ENCODE measurements around the gene HMGN2.

The HMGN2 gene

DNA sequence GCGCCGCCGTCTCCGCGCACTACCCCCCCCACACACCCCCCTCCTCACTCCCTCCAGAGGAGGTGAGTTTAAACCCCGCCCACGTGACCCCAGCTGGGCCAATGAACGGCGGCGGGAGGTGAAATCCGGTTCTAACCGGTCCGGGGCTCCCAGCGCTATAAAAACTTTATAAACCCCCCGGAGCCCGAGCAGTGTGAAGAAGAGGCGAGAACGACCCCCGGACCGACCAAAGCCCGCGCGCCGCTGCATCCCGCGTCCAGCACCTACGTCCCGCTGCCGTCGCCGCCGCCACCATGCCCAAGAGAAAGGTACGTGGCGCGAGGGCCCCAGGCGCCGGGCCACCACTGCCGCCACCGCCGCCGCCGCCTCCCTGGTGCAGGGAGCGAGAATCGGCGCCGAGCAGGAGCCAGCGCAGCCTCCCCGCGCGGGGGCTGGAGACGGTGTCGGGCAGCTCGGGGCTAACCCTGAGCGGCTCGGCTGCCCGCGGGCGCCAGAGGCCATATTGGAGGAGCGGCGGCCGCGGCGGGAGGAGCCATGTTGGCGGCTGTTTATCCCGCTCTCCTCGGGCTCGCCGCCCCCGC lies at the start of gene HMGN2:
HMGN2 (plus strand) TSS at position 121 of the 581 bp plus-strand sequence; CDS start at position 294, 173 bp downstream.
- DNase-seq (ENCODE audit: low read depth, low spot score): peak; percentile 75

DNA sequence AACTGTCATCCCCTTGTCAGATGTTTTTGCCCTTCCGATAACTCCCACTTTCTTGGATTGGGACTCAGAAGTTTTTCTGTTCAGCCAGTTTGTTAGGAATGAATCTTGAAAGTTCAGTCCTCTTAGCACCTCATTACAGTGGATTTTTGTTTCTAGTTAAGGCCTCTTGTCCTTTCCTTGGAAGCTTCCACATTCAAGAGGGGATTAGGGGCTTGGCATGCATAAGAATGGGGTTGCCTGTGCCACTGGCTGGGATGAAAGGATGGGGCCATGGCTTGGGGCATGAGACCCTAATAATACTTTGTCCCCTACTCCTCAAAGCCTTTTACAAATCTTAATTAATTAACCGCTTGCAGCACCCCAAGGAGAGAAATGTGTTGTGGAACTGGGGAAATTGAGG lies 42.5 kb upstream of the HMGN2 start:
- DNase-seq (ENCODE audit: low read depth, low spot score): no peak

DNA sequence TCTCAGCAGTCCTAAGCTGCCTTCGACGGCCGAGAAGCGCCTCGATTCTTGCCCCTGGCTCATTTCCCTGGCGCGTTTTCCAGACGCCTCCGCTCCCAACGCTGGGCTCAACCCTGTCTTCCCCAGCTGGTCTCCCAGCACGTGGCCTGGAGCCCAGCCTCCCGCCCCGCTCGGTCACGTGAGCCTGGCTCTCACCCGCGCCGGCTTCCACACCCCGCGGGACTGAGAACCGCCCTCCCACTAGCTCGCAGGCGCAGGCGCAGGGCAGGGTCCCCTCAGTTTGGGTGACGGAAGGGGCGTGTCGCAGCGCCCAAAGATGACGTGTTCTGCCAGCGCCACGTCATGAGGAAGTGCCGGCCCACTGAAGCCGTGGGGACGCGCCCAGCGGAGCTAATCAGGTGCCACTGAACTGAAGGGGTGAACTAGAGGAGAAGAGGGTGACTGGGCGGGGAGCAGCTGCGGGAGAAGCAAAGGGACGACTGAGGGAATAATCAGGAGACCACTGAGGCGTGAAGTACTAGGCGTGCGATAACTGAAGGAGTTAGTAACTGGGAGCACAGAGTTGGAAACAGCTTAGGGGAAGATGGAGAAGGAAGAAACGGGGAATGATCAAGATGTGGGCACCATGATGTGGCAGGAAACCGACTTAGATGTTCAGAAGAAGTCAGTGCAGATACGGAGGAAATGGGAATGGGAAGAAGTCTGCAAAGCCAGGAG lies 40.1 kb upstream of the HMGN2 start, which contains the start of gene DHDDS:
DHDDS (plus strand) TSS at position 343 of the 717 bp plus-strand sequence. CDS start 625 bp downstream, outside the sequence.
- peak; percentile 96 for DNase-seq (ENCODE audit: low read depth, low spot score)

DNA sequence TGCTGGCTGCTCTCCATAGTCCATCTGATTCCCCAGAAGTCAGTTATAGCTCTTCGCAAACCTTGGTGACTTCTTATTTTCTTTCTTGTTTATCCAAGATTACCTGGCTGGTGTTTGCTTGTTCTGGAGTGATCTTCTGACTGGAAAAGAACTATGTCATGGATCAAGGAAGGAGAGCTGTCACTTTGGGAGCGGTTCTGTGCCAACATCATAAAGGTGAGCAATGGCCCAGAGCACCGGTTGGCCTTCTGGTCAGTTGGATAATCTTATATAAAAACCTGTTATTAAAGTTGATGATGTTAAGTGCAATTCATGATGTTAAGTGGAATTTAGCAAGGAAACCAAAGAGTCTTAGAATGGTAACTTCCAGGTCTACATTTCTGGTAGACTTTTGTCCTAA lies 39.4 kb upstream of the HMGN2 start:
- no peak for DNase-seq (ENCODE audit: low read depth, low spot score)

DNA sequence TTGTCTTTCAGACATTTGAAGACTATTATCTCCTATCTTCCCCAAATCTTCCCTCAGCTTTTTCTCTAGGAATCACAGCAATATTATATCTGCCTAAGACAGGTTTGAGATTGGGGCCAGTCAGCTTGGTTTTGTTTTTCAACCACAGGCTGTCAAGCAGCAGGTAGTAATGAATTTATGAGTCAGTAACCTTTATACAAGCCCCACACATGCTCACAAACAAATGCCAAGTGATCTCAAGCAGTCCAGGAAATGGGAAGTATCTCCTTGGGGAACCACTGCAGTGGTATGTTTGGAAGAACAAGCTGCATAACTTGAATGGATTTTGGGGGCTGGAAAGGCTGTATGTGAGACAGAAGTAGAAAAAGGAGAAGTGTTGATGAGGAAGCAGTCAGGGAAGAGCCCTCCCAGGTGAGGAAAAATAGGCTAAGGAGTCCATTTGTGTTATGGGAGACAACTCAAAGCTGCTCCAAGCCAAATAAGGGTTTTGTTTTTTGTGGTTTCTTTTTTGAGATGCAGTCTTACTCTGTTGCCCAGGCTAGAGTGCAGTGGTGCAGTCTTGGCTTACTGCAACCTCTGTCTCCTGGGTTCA lies 38.0 kb upstream of the HMGN2 start:
- no peak for DNase-seq (ENCODE audit: low read depth, low spot score)

DNA sequence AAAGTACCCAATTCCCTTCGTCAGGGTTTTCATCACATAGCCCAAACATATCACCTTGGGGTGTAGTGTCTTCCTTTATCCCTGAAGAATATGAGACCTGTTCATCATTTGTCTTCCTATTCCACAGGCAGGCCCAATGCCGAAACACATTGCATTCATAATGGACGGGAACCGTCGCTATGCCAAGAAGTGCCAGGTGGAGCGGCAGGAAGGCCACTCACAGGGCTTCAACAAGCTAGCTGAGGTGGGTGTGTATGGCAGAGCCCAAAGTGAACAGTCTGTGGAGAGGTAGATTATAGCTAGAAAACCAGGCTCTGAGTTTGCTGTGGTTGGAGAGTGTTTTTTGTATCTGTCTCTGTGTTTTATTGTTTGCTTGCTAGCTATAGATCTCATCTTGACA lies 34.2 kb upstream of the HMGN2 start:
- no peak for DNase-seq (ENCODE audit: low read depth, low spot score)

DNA sequence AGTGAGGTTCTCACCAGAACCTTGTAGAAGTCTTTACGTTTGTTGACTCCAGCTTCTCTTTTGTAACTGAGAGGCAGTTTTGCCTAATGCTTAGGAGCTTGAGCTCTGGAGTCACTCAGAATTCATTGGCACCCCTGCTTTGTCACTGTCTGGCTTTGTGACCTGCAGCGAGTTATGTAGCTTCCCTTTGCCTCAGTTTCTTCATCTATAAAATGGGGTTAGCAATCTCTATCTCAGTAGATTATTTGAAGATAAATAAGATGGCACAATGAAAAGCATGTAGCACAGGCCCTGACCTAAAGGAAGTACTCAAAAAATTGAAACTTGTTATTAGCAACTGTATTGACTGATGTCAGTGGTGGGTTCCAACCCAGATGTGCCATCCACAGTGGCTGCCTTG lies 32.0 kb upstream of the HMGN2 start:
- DNase-seq (ENCODE audit: low read depth, low spot score): no peak

DNA sequence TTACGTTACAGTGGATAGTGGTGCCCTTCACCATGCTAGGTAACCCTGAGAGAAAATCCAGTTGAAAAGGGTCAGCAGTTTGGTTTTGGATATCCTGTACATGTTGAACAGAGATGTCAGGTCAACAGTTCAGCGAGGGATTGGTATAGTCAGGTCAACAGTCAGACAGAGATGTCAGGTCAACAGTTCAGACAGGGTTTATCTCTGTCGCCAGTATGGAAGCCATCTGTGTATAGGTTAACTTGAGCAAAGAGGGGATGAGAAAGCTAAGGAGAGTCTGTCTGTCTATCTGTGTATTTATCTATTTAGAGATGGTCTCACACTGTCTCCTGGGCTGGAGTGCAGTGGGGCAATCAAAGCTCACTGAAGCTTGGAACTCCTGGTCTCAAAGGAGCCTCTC lies 22.4 kb upstream of the HMGN2 start:
- DNase-seq (ENCODE audit: low read depth, low spot score): no peak

DNA sequence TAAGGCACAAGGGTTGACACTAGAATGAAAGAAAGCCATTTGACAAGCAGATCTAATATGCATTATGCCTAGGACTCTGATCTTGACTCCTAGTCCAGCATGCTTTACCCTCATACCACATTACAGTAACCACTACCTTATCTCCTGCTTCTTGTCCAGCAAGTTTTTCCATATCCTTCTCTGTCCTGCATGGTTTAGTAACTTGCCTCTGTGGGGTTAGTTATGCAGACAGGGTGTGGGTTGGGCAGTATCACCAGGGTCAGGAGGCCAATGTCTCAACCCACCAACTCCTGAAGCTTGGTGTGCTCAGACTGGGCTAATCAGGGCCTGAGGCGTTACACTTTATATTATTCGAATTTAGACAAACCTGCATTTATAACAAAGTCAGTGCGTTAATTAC lies 21.3 kb upstream of the HMGN2 start:
- DNase-seq (ENCODE audit: low read depth, low spot score): no peak

DNA sequence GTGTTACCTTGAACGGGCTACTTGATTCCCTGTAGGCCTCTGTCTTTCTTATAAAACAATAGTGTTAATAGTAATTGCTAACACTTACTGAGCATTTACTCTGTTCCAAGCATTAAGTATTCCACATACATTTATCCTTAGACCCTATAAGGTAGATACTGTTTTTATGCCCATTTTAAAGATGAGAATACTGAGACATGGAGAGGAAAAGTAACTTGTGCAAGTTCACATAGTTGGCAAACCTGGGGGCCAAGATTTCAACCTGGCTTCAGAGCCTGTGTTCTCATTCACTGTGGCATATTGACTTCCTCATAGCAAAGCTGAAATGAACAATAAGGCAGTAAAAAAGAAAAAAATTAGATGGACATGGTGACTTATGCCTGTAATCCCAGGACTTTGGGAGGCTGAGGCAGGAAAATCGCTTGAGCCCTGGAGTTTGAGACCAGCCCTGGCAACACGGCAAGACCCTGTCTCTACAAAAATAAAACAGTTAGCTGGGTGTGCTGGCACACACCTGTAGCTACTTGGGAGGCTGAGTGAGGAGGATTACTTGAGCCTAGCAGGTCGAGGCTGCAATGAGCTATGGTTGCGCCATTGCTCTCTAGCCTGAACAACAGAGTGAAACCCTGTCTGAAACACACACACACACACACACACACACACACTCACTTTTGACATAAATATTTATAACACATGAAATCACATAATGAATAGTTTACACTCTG lies 19.6 kb upstream of the HMGN2 start:
- DNase-seq (ENCODE audit: low read depth, low spot score): no peak

DNA sequence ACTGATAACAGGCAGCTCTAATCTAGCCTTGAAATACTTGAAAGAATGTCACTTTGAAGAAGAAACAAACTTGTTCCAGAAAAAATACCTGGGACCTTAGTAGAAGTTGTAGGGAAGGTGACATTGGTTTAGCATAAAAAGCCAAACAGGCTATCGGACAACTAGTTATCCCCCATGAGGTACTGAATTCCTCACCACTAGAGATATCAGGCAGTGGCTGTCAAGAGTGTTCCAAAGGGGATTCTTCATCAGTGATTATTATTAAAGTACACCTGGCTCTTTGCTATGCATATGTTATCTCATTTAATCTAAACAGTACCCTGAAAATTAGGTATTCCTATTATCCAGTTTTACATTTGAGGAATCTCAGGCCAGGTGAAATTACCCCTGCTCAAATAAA lies 13.1 kb upstream of the HMGN2 start:
- DNase-seq (ENCODE audit: low read depth, low spot score): no peak

DNA sequence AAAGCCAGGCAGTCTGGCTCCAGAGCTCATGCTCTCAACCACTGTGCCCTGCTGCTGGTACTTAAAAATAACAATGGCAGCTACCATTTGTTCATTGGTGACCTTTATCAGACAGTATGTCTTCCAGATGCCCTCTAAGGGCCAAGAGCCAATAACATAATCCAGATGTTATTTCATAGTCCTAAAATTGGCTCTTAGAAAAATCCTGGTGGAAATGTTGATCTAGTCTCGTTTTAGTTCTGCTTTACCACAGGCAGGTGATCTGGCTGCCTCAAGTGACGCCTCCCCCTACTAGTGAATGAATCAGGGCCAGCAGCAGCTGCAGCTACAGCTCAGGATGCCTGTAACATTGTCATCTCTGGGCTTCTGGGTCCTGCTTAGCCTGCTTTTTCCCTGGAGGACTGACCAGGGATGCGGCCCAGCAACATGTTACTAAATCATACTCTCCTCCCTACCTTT lies 12.6 kb upstream of the HMGN2 start:
- DNase-seq (ENCODE audit: low read depth, low spot score): no peak

DNA sequence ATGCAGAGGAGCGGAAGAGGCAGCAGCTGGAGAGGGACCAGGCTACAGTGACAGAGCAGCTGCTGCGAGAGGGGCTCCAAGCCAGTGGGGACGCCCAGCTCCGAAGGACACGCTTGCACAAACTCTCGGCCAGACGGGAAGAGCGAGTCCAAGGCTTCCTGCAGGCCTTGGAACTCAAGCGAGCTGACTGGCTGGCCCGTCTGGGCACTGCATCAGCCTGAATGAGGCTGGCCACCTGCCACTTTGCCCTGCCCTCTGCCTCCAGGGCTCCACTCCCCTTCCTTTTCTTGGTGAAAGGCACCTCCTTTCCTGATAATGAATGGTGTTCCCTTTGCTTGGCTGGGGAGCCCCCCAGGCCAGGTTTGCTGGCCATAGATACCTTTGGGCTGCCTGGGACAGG lies 3.3 kb upstream of the HMGN2 start:
- DNase-seq (ENCODE audit: low read depth, low spot score): no peak

DNA sequence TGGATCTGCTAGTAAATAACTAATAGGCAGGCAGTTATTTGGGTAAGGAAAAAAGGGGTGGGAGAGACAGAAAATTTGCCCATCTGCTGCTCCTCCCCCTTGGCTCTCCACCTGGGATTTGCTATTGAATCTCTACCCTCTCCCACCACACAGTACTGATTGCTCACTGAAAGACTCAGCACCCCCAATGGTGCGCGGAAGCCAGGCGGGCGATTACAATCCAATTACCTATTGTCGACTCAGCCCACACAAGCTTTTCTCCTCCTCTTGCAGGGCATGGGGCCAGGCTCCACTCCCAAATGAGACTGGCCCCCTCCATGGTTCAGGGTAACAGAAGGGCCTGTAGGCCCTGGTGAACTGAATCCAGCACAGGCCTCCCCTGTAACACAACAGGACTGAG lies 2.7 kb upstream of the HMGN2 start:
- DNase-seq (ENCODE audit: low read depth, low spot score): no peak

DNA sequence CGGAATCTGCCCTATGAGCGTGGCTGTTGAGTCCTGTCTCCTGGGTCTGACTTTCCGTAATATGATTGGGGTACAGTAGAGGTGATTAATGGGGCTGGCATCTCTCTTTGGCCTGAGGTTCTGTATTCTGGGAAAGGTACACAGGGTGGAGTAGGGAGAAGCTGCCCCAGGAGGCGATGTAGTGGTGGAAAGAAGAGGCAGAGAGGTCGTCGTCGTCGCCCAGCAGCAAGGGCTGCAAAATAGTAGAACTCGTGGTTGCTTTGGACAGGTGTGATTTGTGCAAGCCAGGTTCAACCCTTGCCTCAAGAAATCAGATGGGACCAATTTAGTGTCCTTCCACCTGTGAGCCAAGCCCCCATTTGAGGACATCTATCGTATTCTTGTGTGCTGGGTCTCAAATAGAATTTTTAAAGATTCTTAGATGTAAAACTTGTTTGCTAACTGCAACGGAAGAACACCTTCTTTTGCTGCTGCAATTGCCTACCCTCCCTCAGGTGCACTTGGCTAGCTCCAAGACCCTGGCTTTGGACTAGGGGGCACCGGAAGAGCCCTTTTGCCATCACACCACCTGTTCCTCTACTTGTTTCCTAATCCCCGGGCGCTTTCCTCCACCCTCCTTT lies 1.3 kb upstream of the HMGN2 start:
- no peak for DNase-seq (ENCODE audit: low read depth, low spot score)

DNA sequence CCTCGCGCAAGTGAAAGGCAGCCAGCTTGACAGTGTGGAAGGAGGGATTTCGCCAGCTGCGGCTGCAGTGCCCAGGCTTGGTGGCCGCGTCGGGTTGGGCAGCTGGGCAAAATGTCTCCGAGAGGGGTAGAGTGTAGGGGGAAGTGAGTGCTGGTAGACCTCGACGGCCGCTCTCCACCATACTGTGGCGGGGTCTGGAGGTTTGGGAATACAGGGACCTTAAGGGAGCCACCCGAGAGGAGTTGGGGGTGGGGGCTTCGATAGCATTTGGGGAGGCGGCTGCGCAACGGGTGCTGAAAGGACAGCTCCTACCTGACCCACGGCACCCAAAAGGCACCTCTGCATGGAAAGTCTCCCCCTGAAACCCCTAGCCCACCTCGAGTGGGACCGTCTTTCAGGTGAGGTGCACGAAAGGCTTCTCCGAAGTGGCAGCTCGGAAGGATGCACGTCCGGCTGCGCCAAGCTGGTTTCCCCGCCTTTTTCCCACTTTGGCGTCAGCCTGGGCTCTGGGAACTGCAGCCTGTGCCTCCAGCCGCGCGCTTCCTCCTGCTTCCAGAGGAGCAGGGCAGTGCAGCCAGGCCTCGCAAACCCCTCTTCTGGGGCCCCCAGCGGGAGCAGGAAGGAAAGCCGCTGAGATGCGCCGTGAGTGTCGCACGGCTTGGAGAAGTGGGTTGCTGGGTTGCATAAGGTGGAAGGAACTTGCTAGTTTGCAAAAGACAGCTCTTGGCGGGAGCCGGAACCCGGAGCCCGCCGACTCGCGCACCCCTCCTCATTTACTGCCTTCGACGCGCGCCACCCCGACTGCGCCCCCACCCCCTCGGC lies 531 bp upstream of the HMGN2 start:
- DNase-seq (ENCODE audit: low read depth, low spot score): peak; percentile 64

DNA sequence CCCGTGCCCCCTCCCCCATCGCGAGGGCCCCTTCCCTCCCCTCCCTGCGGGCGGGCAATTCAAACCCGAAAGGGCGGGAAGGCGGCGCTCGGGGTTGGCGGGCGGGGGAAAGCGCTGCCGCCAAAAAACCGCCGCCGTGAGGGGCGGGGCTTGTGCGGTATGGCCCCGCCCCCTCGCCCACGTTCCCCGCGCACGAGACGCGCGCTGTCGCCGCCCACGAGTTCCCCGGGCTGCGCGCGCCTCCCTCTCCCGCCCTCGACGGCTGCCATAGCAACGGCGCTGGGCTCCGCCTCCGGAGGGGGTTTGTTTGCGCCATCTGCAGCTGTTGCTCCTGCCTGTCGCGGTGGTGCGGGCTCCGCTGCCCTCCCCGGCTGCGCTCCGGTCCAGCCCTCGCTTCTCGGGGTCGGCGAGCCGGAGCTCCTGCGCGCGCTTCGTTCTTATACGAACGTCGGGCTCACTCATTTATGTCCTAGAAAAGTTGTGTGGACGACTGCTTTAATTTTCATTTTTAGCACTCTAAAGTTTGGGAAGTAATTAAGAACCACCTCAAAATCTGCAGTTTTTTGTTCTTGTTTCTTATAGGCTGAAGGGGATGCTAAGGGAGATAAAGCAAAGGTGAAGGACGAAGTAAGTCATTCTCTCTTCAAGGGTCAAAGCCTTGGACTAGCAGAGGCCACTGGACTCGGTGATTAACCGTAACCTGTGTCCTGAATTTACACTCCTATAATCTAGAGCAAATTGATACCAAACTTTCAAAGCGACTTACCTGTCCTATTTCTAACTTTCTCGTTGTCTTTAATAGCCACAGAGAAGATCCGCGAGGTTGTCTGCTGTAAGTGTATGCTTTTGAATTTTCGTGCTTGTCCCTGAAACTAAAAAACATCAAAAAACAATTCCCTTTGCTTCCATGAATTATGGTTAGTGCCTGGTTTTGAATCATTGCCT lies 933 bp downstream of the HMGN2 start:
- peak; percentile 71 for DNase-seq (ENCODE audit: low read depth, low spot score)

DNA sequence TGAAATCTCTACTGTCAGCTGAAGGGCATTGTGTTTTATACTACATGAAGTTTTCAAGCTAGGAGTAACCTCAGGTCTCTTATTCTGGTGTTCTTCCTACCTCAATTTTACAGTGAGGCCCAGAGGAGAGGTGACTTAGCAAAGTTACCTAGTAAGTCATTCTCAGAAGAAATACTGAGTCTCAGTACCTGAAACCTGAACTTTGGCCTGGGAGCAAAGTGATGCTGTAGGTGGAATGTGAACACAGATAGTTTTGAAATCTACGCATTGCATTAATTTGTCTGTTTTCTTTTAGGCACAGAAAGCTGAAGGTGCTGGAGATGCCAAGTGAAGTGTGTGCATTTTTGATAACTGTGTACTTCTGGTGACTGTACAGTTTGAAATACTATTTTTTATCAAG lies 2.6 kb downstream of the HMGN2 start:
- DNase-seq (ENCODE audit: low read depth, low spot score): no peak

DNA sequence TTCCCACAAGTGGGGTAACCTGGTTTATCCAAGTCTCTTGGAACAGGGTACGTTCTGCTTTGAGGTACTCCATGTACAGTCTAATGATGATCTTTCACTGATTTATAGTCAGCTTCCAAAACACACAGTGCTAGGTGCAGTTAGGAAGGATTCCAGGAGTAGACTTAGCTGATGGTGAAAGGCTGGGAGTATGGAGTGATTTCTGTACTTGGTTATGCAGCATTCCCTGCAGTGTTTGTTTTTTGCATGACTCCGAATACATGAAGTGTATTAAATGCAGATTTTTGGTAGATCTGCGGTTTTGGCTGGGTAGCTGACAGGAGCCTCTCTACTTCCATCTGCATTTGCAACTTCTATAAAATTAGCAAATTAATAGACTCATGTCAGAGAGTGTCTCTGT lies 3.7 kb downstream of the HMGN2 start:
- no peak for DNase-seq (ENCODE audit: low read depth, low spot score)

DNA sequence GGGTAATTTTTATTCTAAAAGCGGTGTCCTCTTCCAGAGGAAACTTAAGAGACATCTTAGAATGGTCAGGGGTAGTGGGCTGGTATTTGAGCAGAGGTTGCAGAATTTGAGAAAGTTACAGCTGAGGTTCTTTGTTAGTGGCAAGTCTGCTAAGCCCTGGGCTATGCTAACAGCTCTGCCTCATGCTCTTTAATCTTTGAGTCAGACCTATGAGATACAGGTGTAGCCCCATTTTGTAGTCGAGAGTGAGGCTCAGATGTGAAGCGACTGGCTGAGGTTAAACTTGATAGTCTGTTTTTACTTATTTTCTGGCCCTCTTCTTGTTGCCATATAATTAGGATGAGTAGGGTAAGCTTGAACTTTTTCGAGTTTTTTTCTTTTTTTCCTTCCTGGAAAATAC lies 4.7 kb downstream of the HMGN2 start:
- DNase-seq (ENCODE audit: low read depth, low spot score): no peak

Data from smooth muscle cell of the brain vasculature (primary cell).